ENCODE measurements around the gene MTMR11. TPM values are rescaled to one million over a fixed set of nuclear protein-coding genes. Genes with fewer than 3 reads are reported as not detected.

Gene MTMR11
- total and polyA plus RNA-seq, 9 of the 15 experiments (the other 6 are each of a cell fraction or from before 2014, with no cell fraction given): 0.09 to 1.6 (median 0.51) TPM

- no peak for DNase-seq (ENCODE audit: extremely low read depth in 1 of 4, low spot score in 3 of 4)
- intact Hi-C loops (cut with micrococcal nuclease): no loop called here
- CTCF ChIA-PET (ENCODE audit: low intra/inter-chr PET ratio): no interaction called here
These were observed 57.1 kb downstream of the MTMR11 start for GRCh38 chr1:149879556-149879955.

More at GRCh38 chr1:149879556-149879955, 57.1 kb downstream of the MTMR11 start:
- Histone ChIP-seq H3K36me3 (ENCODE audit: control insufficient read depth, insufficient read depth, low read length) (peaks cover 9% of the 10 kb centered on the region; the same call in 2 of the 3 replicates), H3K4me3 (no peak overlapping the region), H4K20me1 (replicated peaks; ENCODE audit: control insufficient read depth, insufficient read depth, low read length) (peaks cover 15% of the 10 kb centered on the region), H3K9ac (ENCODE audit: insufficient read depth in 1 of 2, low read depth in 2 of 2, low read length in 2 of 2) (no peak overlapping the region), H3K79me2 (ENCODE audit: control insufficient read depth, insufficient read depth, low read length) (peaks cover 34% of the 10 kb centered on the region), H3K27me3 (ENCODE audit: control insufficient read depth in 2 of 2, insufficient read depth in 2 of 2, low read length in 2 of 2) (no peaks in the 10 kb centered on the region), H3K9me3 (replicated peaks; ENCODE audit: control insufficient read depth, insufficient read depth, low read depth, low read length) (no peaks in the 10 kb centered on the region), H3K4me1 (replicated peaks in 1 of 2; ENCODE audit: control insufficient read depth in 2 of 2, insufficient read depth in 2 of 2, low read length in 2 of 2) (peaks cover 8 to 20% of the 10 kb centered on the region in 2 experiments; a peak in 4 of 5 replicates), H3K27ac (ENCODE audit: extremely low read depth, low read depth, low read length) (no peak overlapping the region), H3K9me1 (ENCODE audit: control insufficient read depth, insufficient read depth, low read length) (no peaks in the 10 kb centered on the region), H3K4me2 (ENCODE audit: insufficient read depth, low read length) (no peak overlapping the region), H2AFZ (ENCODE audit: low read depth, low read length) (no peak overlapping the region)
- FAIRE-seq: no peak
- ATAC-seq: no peak
- no TSS peak for BruUV-seq (replicated peaks)
- POLR2A ChIA-PET: no interaction called here
- in situ Hi-C loops (cut with MboI): no loop called here
- TF ChIP-seq CEBPG (CRISPR knock-in tag; IDR thresholded peaks at IDR 0.05): no peak
- TF ChIP-seq CEBPG (tag; conservative IDR thresholded peaks at IDR 0.05 in 1 of 2, IDR thresholded peaks at IDR 0.05 in 1 of 2): no peak
- no peak for TF ChIP-seq CGGBP1 (CRISPR knock-in tag; IDR thresholded peaks at IDR 0.05)
- no peak for TF ChIP-seq MAX (CRISPR knock-in tag; IDR thresholded peaks at IDR 0.05)
- no peak for TF ChIP-seq ATF6 (CRISPR knock-in tag; IDR thresholded peaks at IDR 0.05)
- no peak for TF ChIP-seq RNF2 (IDR thresholded peaks at IDR 0.05)
- TF ChIP-seq KAT2B (IDR thresholded peaks at IDR 0.05; ENCODE audit: low read depth, low read length): no peak
- 38% methylated on average over 1 of the region's 1 CpG for WGBS (ENCODE audit: insufficient coverage, low coverage, missing lambda C conversion rate)

Other genes starting within 250 kb of the MTMR11 start
- gene FCGR1A, start 154.2 kb downstream of the MTMR11 start, total RNA-seq (2014; rRNA removed): not detected in 2 replicates
- not detected in 2 replicates for gene FCGR1A, start 154.2 kb downstream of the MTMR11 start, total RNA-seq (2014; rRNA removed; fragmentation: Illumina TruSeq; extraction: Trizol)
- 0.19 and 0.29 TPM in 2 replicates for gene FCGR1A, start 154.2 kb downstream of the MTMR11 start, total RNA-seq (2015; rRNA removed; fragmentation: Illumina TruSeq; extraction: Trizol)
- not detected in 2 replicates for gene FCGR1A, start 154.2 kb downstream of the MTMR11 start, total RNA-seq (2021)
- gene FCGR1A, start 154.2 kb downstream of the MTMR11 start, polyA plus RNA-seq (2011; rRNA removed): 0.13 and 0.18 TPM in 2 replicates
- gene FCGR1A, start 154.2 kb downstream of the MTMR11 start, polyA plus RNA-seq (2014; fragmentation: Illumina TruSeq; extraction: Trizol): 0.10 and 0.17 TPM in 2 replicates
- under 1 TPM; 0.14 to 0.23 TPM for gene FCGR1A, start 154.2 kb downstream of the MTMR11 start, polyA plus RNA-seq (2014; fragmentation: Nextera tagmentation; extraction: Ambion mirVana)
- gene FCGR1A, start 154.2 kb downstream of the MTMR11 start, polyA plus RNA-seq (2014; rRNA removed): 0.20 and 0.46 TPM in 2 replicates
- gene BOLA1, start 37.3 kb downstream of the MTMR11 start, total RNA-seq (2014; rRNA removed): 0.18 and 0.53 TPM in 2 replicates
- gene BOLA1, start 37.3 kb downstream of the MTMR11 start, total RNA-seq (2014; rRNA removed; fragmentation: Illumina TruSeq; extraction: Trizol): 0.58 and 1.4 TPM in 2 replicates
- gene BOLA1, start 37.3 kb downstream of the MTMR11 start, total RNA-seq (2015; rRNA removed; fragmentation: Illumina TruSeq; extraction: Trizol): 0.19 and 0.40 TPM in 2 replicates
- gene BOLA1, start 37.3 kb downstream of the MTMR11 start, total RNA-seq (2021): 0.76 and 0.82 TPM in 2 replicates
- gene BOLA1, start 37.3 kb downstream of the MTMR11 start, polyA plus RNA-seq (2011; rRNA removed): 0.28 and 0.42 TPM in 2 replicates
- 0.18 TPM in 1 of 2 replicates, not detected in the other for gene BOLA1, start 37.3 kb downstream of the MTMR11 start, polyA plus RNA-seq (2014; fragmentation: Illumina TruSeq; extraction: Trizol)
- gene BOLA1, start 37.3 kb downstream of the MTMR11 start, polyA plus RNA-seq (2014; fragmentation: Nextera tagmentation; extraction: Ambion mirVana): not detected
- gene BOLA1, start 37.3 kb downstream of the MTMR11 start, polyA plus RNA-seq (2014; rRNA removed): 0.43 and 1.2 TPM in 2 replicates
- 0.08 and 0.09 TPM in 2 replicates for gene SV2A, start 19.0 kb downstream of the MTMR11 start, total RNA-seq (2014; rRNA removed)
- gene SV2A, start 19.0 kb downstream of the MTMR11 start, total RNA-seq (2014; rRNA removed; fragmentation: Illumina TruSeq; extraction: Trizol): 0.06 and 0.11 TPM in 2 replicates
- 0.04 and 0.07 TPM in 2 replicates for gene SV2A, start 19.0 kb downstream of the MTMR11 start, total RNA-seq (2015; rRNA removed; fragmentation: Illumina TruSeq; extraction: Trizol)
- 0.20 and 0.22 TPM in 2 replicates for gene SV2A, start 19.0 kb downstream of the MTMR11 start, total RNA-seq (2021)
- gene SV2A, start 19.0 kb downstream of the MTMR11 start, polyA plus RNA-seq (2011; rRNA removed): 0.12 and 0.14 TPM in 2 replicates
- gene SV2A, start 19.0 kb downstream of the MTMR11 start, polyA plus RNA-seq (2014; fragmentation: Illumina TruSeq; extraction: Trizol): 0.10 and 0.30 TPM in 2 replicates
- under 1 TPM in 1 of 2 experiments, not detected in 1; 0.10 TPM for gene SV2A, start 19.0 kb downstream of the MTMR11 start, polyA plus RNA-seq (2014; fragmentation: Nextera tagmentation; extraction: Ambion mirVana)
- gene SV2A, start 19.0 kb downstream of the MTMR11 start, polyA plus RNA-seq (2014; rRNA removed): 0.16 and 0.20 TPM in 2 replicates
- gene SF3B4, start 9.1 kb downstream of the MTMR11 start, total RNA-seq (2014; rRNA removed): 11.0 and 13.0 TPM in 2 replicates
- 28.2 and 28.4 TPM in 2 replicates for gene SF3B4, start 9.1 kb downstream of the MTMR11 start, total RNA-seq (2014; rRNA removed; fragmentation: Illumina TruSeq; extraction: Trizol)
- gene SF3B4, start 9.1 kb downstream of the MTMR11 start, total RNA-seq (2015; rRNA removed; fragmentation: Illumina TruSeq; extraction: Trizol): 30.0 and 31.3 TPM in 2 replicates
- 78.5 and 87.1 TPM in 2 replicates for gene SF3B4, start 9.1 kb downstream of the MTMR11 start, total RNA-seq (2021)
- 18.1 and 33.3 TPM in 2 replicates for gene SF3B4, start 9.1 kb downstream of the MTMR11 start, polyA plus RNA-seq (2011; rRNA removed)
- 88.0 and 101 TPM in 2 replicates for gene SF3B4, start 9.1 kb downstream of the MTMR11 start, polyA plus RNA-seq (2014; fragmentation: Illumina TruSeq; extraction: Trizol)
- gene SF3B4, start 9.1 kb downstream of the MTMR11 start, polyA plus RNA-seq (2014; fragmentation: Nextera tagmentation; extraction: Ambion mirVana): 1 to 10 TPM; 3.0 to 8.3 TPM
- 22.8 and 26.1 TPM in 2 replicates for gene SF3B4, start 9.1 kb downstream of the MTMR11 start, polyA plus RNA-seq (2014; rRNA removed)
- gene OTUD7B, start 73.8 kb upstream of the MTMR11 start, total RNA-seq (2014; rRNA removed): 6.7 and 6.9 TPM in 2 replicates
- gene OTUD7B, start 73.8 kb upstream of the MTMR11 start, total RNA-seq (2014; rRNA removed; fragmentation: Illumina TruSeq; extraction: Trizol): 8.4 and 9.4 TPM in 2 replicates
- 8.6 and 8.7 TPM in 2 replicates for gene OTUD7B, start 73.8 kb upstream of the MTMR11 start, total RNA-seq (2015; rRNA removed; fragmentation: Illumina TruSeq; extraction: Trizol)
- gene OTUD7B, start 73.8 kb upstream of the MTMR11 start, total RNA-seq (2021): 16.4 and 18.8 TPM in 2 replicates
- gene OTUD7B, start 73.8 kb upstream of the MTMR11 start, polyA plus RNA-seq (2011; rRNA removed): 6.7 and 7.4 TPM in 2 replicates
- 8.9 and 10.9 TPM in 2 replicates for gene OTUD7B, start 73.8 kb upstream of the MTMR11 start, polyA plus RNA-seq (2014; fragmentation: Illumina TruSeq; extraction: Trizol)
- under 1 TPM; 0.96 TPM for gene OTUD7B, start 73.8 kb upstream of the MTMR11 start, polyA plus RNA-seq (2014; fragmentation: Nextera tagmentation; extraction: Ambion mirVana)
- gene OTUD7B, start 73.8 kb upstream of the MTMR11 start, polyA plus RNA-seq (2014; rRNA removed): 4.5 and 5.5 TPM in 2 replicates
- gene VPS45, start 130.9 kb upstream of the MTMR11 start, total RNA-seq (2014; rRNA removed): 17.9 and 21.3 TPM in 2 replicates
- gene VPS45, start 130.9 kb upstream of the MTMR11 start, total RNA-seq (2014; rRNA removed; fragmentation: Illumina TruSeq; extraction: Trizol): 42.6 and 44.6 TPM in 2 replicates
- gene VPS45, start 130.9 kb upstream of the MTMR11 start, total RNA-seq (2015; rRNA removed; fragmentation: Illumina TruSeq; extraction: Trizol): 34.1 and 34.4 TPM in 2 replicates
- gene VPS45, start 130.9 kb upstream of the MTMR11 start, total RNA-seq (2021): 27.0 and 27.4 TPM in 2 replicates
- 37.1 and 48.2 TPM in 2 replicates for gene VPS45, start 130.9 kb upstream of the MTMR11 start, polyA plus RNA-seq (2011; rRNA removed)
- gene VPS45, start 130.9 kb upstream of the MTMR11 start, polyA plus RNA-seq (2014; fragmentation: Illumina TruSeq; extraction: Trizol): 30.8 and 38.3 TPM in 2 replicates
- gene VPS45, start 130.9 kb upstream of the MTMR11 start, polyA plus RNA-seq (2014; fragmentation: Nextera tagmentation; extraction: Ambion mirVana): 10 to 100 TPM; 21.3 to 43.6 TPM
- gene VPS45, start 130.9 kb upstream of the MTMR11 start, polyA plus RNA-seq (2014; rRNA removed): 24.1 and 31.5 TPM in 2 replicates
- 13.3 and 16.2 TPM in 2 replicates for gene PLEKHO1, start 213.0 kb upstream of the MTMR11 start, total RNA-seq (2014; rRNA removed)
- gene PLEKHO1, start 213.0 kb upstream of the MTMR11 start, total RNA-seq (2014; rRNA removed; fragmentation: Illumina TruSeq; extraction: Trizol): 6.8 and 6.9 TPM in 2 replicates
- gene PLEKHO1, start 213.0 kb upstream of the MTMR11 start, total RNA-seq (2015; rRNA removed; fragmentation: Illumina TruSeq; extraction: Trizol): 8.5 and 8.6 TPM in 2 replicates
- gene PLEKHO1, start 213.0 kb upstream of the MTMR11 start, total RNA-seq (2021): 9.7 and 11.1 TPM in 2 replicates
- 9.6 and 11.7 TPM in 2 replicates for gene PLEKHO1, start 213.0 kb upstream of the MTMR11 start, polyA plus RNA-seq (2011; rRNA removed)
- 9.9 and 10.3 TPM in 2 replicates for gene PLEKHO1, start 213.0 kb upstream of the MTMR11 start, polyA plus RNA-seq (2014; fragmentation: Illumina TruSeq; extraction: Trizol)
- gene PLEKHO1, start 213.0 kb upstream of the MTMR11 start, polyA plus RNA-seq (2014; fragmentation: Nextera tagmentation; extraction: Ambion mirVana): under 1 TPM; 0.39 to 0.52 TPM
- 10.2 and 13.3 TPM in 2 replicates for gene PLEKHO1, start 213.0 kb upstream of the MTMR11 start, polyA plus RNA-seq (2014; rRNA removed)

All from K562 (cell line).